Suppressor macrophage treated with lipopolysaccharide for 4 hours (primary cell): Measurements from ENCODE around the gene ARL3.
"Not testable (repeated sequence)": the region's sequence is repeated elsewhere in the genome, so short reads cannot be mapped to it uniquely, and the experiment has no call there.

Source experiments
- DNase-seq: peaks from one replicate; pipeline ENCODE4 v3.0.0-alpha.2; 2020

ARL3 gene

DNA sequence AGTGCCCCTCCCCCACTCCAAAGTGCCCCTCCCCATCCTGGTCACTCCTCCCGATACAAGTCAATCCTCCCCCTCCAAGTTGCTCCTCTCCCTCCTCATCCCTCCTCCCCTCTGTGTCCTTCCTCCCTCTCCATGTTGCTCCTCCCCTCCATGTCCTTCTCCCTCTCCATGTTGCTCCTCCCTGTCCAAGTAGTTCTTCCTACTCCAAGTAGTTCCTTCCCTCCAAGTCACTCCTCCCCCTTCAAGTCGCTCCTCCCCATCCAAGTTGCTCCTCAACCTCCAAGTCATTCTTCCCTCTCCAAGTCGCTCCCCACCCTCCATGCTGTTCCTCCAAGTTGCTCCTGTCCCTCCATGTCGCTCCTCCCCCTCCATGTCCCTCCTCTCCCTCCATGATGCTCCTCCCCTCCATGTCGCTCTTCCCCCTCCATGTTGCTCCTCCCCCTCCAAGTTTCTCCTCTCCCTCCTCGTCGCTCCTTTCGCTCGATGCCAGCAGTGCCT lies 20.9 kb upstream of the ARL3 start:
- no peak for DNase-seq

DNA sequence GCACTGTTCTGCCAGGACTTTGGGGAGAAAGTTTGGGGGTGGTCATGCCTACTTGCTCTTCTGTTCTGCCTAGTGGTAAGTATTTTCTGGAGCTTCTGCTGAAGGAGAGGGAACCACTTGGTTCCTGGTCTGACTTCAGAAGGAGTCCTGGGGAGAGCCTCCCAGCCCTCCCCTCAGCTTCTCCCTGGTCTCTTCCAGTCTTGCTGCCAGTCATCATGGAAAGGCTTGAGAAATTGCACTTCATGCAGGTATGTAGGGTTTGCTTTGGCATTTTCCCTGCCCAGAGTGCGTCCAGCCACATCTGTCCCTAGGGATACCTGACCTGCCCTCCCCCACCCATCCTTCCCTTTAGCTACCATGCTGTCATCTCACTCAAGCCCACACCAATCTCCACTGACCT lies 18.5 kb upstream of the ARL3 start:
- DNase-seq, result no peak

DNA sequence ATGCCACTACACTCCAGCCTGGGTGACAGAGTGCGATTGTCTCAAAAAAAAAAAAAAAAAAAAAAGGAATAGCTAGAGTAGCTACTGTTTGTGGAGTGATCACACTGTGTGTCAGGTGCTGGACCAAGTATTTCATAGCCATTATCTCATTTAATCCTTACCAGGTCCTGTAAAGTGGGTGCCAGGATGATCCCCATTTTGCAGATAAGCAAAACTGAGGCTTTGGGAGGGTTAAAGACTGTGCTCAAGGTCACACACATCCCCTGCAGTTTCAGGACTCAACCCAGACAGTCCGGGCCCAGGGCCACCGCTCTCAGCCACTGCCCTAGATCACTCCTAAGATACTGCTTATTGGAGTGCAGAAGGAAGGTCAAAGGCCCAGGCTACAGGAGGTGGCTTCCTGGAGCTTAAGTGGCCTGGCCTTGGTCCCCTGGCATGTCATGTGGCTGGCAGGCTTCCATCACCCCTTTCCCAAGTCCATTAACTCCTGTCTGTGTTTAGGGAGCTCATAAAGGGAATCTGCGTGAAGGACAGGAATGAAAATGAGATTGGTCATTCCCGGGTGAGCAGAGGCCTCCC lies 17.1 kb upstream of the ARL3 start:
- DNase-seq, result no peak

DNA sequence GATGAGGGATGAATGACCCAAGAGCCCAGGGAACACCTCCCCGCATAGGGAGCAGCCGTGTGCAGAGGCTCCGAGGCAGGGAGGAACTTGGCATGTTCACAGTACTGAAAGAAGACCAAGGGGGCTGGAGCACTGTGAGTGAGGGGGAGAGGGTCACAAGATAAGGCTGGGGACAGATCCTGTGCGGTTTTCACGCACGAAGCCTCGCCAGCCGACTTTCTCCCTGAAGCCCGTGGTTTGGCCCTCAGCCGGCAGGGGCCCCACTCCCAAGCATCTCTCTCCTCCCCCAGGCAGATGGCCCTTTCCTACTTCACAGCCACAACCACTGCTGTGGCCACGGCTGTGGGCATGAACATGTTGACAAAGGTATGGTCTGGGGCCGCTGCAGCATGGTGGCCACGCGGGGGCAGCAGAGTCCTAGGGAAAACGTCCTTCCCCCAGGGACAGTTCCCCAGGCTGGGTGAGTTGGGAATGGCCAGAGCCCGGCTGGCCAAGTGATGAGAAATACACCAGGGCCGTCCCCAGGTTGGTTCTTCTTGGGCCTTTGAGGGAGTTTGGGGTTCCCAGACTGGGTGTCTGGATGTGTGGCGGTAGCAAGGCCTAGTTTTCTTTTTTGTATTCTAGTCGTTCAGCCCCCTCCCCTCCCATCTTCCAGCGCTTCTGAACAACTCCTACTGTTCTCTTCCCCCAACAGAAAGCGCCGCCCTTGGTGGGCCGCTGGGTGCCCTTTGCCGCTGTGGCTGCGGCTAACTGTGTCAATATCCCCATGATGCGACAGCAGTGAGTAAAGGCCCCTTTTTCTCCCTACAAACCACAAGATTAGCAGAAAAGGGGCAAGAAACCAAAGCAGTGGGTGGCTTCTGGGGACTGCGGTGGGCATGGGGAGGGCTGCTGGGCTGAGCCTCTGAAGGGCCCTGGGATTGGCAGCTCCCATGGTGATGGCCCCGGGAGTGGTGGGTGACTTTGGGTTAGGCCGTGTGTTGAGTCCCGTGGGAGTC lies 15.1 kb upstream of the ARL3 start:
- DNase-seq, result peak; percentile 91

DNA sequence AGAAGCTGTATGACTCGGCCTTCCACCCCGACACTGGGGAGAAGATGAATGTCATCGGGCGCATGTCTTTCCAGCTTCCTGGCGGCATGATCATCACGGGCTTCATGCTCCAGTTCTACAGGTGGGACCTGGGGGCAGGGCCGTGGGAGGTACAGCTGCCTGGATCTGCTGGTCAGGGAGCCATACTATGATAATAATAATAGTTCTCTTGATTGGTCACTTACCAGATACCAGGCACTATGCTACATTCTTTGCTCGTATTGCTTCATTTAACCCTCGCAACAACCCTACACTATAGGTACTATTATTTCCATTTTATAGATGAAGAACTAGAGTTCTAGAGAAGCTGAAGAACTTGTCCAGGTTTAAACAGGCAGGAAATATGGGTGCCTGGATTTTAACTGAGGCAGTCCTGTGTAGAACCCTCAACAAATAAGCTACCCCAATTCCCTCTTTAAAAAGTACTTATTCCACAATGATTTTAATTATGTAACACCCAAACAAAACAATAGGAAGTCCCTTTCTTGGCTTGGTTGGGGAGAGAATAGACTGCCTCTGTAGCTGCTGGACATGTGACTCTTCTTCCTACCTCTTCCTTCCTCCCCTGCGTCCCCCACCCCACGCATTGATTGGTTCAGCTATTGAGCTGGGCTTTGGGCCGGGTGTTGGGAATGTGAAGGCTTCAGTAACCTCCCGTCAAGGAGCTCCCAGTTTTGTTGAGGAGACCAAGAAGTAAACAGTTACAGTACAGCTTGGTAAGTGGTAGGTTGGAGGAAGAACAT lies 13.0 kb upstream of the ARL3 start:
- peak; percentile 39 for DNase-seq

DNA sequence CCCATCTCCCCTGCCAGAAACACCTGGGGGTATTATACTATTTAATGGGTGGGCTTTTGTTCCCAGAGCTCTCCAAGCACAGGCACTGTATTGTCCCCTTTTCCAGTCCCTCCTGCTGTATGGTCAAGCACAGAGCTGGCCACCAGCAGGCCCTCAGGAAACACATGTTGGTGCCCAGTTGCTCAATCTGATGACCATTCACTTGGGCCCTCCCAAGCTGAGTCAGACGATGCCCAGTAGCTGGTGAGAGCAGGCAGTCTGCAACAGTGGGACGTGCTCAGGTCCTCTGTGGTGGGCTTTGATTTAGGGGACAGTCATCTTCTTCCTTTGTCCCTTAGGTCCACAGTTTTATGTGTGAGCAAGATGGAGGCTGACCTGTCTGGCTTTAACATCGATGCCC lies 12.1 kb upstream of the ARL3 start:
- DNase-seq, result peak; percentile 64

DNA sequence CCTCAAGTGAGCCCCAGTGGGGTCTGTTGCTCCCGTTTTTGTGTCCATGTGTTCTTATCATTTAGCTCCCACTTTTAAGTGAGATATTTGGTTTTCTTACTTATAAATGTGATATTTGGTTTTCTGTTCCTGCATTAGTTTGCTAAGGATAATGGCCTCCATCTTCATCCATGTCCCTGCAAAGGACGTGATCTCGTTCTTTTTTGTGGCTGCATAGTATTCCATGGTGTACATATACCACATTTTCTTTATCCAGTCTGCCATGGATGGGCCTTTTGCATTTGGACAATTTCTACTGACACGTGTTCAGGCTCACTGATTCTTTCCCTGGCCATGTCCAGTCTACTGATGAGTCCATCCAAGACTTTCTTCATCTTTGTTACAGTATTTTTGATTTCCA lies 9.8 kb upstream of the ARL3 start:
- no peak for DNase-seq

DNA sequence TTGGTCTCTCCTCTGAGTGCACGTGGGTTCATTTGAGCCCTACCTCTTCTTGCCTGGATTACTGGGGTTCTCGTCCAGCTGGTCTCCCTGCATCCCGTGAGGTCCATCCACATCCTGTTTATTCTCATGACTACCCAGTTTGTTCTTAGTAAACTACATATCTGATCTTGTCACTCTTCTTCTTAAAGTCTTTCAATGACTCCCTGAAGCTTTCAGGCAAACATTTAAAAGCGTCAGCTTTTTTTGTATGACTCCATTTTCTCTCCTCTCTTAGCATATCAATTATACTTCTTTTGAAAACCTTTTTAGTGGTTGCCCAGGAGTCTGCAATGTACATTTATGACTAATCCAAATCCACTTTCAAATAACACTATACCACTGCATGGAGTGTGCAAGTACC lies 7.8 kb upstream of the ARL3 start:
- no peak for DNase-seq

DNA sequence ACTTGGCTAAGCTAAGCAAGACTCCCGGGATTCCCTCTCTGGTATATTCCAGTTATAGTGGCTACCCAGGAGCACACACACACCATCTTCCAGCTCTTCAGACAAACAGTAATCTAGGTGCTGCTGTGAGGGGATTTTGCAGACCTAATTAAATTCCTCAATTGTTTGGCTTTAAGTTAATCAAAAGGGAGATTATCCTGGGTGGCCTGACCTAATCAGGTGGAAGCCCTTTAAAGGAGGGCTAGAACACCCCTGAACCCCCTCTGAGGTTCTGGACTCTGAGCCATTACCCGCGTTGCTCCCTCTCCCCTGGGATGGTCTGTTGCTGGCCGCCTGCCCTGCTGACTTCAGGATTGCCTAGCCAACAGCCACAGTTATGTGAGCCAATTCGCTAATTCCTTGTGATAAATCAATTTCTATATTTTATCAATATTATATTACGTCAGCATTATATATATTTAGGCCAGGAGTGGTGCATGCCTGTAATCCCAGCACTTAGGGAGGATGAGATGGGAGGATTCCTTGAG lies 6.6 kb upstream of the ARL3 start:
- DNase-seq, result no peak

DNA sequence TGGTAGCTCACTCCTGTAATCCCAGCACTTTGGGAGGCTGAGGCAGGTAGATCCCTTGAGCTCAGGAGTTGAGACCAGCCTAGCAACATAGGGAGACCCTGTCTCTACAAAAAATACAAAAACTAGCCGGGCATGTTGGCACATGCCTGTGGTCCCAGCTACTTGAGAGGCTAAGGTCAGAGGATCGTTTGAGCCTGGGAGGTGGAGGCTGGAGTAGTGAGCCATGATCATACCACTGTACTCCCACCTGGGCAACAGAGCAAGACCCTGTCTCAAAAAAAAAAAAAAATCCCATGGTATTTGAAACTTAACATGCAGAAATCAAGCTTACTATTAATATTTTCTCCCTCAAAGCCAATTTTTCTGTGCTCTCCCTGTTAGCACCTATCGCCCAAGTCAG lies 6.1 kb upstream of the ARL3 start:
- DNase-seq, result no peak

DNA sequence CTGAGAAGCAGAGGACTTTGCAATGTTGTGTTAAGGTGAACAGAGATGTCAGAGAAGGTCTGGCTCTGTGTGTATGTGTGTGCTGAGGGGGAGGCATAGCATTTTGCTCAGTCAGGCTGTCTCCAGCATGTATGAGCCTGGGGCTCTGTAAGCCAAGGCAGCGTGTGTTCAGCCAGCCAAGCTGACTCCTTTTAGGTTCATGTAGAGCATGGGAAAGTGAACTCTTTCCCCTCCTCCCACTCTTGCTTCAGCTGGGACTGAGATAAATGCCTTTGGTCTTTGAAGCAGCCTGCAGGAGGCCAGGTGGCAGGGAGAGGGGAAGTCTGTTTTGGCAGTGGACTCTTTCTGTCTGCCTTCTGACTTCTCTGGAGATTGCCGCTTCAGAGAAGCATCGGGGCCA lies 4.0 kb upstream of the ARL3 start:
- no peak for DNase-seq

DNA sequence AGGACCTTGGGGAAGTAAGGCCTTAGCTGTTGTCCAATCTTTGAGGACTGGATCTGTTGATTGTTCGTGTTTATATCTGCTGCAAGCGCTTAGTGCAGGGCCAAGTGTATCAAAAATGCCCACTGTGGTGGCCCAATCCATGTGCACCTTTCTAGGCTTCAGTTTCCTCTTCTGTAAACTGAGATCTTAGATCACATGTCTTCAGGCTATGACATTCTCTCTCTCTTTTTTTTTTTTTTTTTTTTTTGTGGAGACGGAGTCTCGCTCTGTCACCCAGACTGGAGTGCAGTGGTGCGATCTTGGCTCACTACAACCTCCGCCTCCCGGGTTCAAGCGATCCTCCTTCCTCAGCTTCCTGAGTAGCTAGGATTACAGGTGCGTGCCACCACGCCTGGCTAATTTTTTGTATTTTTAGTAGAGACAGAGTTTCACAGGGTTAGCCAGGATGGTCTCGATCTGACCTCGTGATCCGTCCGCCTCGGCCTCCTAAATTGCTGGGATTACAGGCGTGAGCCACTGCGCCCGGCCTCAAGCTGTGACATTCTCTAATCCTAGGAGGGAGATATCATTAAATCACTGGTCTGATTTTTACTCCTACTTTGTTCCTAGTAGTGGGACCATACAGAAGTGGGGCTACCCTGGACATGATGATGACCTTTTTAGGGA lies 2.8 kb upstream of the ARL3 start:
- DNase-seq, result not testable (repeated sequence)

DNA sequence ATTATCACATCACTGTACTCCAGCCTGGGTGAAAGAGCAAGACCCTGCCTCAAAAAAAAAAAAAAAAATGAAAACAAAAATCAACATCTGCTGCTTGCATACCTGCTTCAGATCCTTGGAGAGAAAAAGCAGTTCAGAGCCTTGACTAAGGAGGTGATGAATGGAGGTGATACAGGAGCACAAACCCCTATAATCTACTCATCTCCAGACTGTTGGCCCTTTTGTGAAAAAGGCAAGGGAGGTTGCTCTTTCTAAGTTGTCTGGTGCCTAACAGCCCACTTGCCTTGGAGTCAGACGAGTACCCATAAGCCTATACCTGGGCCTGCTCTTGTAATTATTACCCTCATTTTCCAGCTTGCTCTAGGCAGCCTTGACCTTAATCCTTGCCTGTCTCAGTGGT lies 1.7 kb upstream of the ARL3 start:
- DNase-seq, result no peak

DNA sequence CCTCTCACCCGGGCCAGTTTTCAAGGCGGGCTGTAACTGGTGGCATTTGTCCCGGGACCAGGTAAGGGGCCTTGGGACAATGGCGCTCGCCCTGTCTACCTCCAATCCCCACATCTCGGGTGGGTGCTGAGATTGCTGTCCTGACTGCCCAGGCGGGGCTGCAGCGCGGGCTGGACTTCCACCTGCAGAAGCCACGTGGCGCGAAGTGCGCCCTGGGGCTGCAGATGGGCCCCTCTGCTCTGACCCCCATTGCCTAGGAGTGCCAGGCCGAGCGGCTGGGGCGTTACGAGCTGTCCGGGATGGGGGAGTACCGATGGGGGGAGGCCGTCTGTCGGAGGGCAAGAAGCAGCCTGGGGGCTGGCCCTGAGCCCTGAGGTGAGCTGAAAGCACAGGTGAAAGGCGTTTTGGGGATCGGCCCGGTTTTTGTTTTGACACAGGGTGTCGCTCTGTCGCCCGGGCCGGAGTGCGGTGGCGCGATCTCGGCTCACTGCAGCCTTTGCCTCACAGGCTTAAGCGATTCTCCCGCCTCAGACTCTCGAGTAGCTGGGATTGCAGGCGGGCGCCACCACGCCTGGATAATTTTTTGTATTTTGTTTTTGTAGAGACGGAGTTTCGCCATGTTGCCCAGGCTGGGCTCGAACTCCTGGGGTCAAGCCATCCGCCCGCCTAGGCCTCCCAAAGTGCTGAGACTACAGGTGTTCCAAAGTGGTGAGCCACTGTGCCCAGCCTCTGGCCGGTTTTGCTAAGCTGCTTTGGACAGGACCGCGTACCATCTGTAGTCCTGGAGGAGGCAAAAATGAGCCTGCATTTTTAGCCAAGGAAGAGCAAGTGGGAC lies 641 bp upstream of the ARL3 start, which contains the start of gene SFXN2:
Gene SFXN2, plus strand, starts transcription at position 16 of the 835 bp plus-strand sequence. CDS start 12,001 bp downstream, outside the sequence.
- no peak for DNase-seq

DNA sequence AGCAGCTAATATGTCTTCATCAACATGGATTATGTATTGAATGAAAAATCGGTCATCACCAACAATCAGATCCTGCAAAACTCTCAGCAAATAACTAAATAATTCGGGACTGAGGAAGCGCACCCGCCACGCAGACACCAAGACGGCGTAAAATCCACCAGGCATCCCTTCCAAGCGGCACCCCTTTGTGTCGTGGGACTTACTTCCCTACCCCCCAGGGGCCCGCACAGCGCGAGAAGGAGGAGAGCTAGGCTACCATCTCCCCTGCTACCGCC lies 721 bp downstream of the ARL3 start:
- DNase-seq, result peak; percentile 82

DNA sequence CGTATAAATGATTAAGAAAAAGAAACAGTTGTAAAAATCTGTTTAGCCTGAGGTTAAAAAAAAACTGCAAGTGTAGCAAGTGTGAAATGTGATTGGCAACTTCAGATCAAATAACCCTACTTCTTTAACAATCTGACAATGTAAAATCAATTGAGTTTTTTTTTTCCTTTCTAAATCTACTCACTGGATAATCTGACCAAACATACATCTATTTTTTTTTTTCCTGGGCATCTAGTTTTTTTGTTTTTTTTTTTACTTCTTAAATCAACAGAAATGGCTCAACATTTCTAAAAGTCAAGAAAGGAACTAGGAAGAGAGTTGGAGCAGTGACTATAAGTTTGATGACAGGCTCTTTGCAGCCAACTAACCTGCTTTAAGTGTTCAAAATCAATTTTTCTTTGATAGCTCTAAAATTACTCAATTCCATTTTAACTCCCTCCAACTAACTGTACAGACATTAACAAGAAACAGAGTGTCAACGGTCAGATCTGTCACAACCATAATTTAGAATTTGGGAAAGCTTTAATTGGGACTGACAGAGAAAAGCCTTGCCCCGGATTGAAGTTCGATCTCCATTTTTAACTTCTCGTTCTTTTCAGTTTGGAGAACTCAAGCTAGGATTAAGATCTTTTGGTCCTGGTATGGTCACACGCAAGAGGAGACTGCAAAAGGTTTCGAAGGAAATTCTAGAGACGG lies 1.2 kb downstream of the ARL3 start:
- DNase-seq, result no peak

DNA sequence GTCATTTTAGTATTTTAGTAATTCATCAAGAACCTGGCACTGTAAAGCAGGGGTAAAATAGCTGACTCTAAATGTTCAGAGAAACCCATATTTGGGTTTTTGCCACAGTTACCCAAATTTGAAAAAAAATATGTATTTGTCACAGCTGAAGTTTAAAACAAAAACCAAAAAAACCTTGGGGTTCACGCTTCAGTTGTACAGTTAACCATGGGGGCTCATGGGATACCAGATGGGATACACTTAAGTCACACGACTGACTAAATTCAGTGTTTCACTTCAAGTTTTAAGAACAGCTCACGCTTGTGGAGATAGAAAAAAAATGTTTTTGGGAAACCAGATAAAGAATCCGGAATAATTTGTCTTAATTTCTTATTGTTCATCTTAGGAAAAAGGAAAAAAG lies 2.1 kb downstream of the ARL3 start:
- DNase-seq, result no peak

DNA sequence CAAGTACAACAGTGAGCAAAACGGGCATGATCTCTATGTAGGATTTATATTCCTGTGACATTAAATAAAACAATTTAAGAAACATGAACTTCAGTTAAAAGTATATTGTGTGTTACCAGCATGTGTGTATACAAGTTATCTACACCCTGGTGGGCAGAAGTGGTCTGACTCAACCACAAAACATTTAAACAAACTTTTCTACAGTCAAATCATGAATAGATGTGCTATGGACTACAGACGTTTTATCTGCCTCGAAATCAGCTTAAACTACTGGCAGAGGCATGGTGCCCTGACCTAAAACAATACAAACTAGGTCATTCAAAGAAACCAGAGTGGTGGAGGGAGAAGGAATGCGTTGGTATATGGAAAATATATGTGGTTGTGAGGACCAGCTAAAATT lies 3.6 kb downstream of the ARL3 start:
- DNase-seq, result no peak

DNA sequence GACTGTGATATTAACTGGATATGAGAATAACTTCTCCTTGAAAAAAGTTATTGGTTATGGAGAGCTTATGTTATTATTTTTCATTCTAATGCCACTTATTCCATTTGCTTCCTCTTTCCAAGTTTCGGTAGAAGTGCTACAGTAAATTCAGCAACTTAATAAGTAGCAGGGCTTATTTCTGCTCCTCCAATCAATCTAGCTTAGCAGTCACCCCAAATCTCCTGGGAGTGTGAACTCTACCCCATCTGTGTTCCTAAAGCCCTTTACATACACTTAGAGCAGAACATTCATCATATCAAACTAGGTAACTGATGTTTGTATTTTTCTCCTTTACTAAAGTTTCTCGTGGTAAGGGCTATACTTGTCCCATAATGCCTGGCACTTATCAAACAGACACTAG lies 8.7 kb downstream of the ARL3 start:
- DNase-seq, result peak; percentile 23

DNA sequence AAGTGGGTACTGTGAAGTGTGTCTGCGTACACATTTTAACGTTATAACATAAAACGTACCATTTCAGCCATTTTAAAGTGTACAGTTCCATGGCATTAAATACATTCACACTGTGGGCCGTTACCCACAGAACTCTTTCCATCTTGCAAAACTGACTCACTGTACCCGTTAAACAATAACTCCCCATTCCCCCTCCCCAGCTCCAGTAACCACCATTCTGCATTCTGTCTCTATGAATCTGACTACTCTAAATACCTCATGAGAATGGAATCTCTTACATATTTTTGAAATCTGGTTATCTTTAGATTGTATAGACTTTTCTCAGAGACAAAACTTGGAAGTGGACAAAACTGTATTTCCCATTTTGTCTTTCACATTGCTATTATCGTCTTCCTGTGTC lies 9.3 kb downstream of the ARL3 start:
- DNase-seq, result no peak

DNA sequence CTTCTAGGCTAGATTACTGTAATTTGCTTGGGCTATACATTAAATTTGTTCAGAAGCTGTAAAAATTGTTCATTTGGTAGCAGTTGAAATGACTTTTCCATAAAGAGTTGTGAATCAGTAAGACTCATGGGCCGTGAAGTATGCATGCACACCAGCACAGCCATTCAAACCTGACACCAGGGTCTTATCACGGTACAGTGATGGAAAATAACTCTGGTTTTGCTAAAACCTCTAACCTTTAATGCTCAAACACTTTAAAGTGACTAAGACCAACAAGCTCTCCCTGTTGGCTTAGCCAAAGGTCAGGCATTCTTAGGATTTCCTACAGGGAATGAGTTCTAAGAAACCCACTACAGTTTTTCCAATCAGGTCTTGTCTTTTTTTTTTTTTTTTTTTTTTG lies 11.5 kb downstream of the ARL3 start:
- DNase-seq, result no peak
